Measurements from ENCODE around the gene IQGAP3.

Gene IQGAP3

GRCh38 chr1:156538711-156539440, 33.5 kb downstream of the IQGAP3 start:
- TF ChIP-seq CREB1 (IDR thresholded peaks at IDR 0.05; ENCODE audit: low read depth) (no peak), TEAD4 (IDR thresholded peaks at IDR 0.05) (no peak)

GRCh38 chr1:156537027-156537426, 35.3 kb downstream of the IQGAP3 start:
- no peak for TF ChIP-seq USF1 (IDR thresholded peaks at IDR 0.05)
- TF ChIP-seq EP300 (IDR thresholded peaks at IDR 0.05; ENCODE audit: borderline replicate concordance) = no peak
- no peak for TF ChIP-seq RAD21 (IDR thresholded peaks at IDR 0.05; ENCODE audit: low read depth)
- TF ChIP-seq CREB1 (IDR thresholded peaks at IDR 0.05; ENCODE audit: low read depth) = no peak
- no peak for TF ChIP-seq TAF1 (IDR thresholded peaks at IDR 0.05; ENCODE audit: low read depth)
- TF ChIP-seq YY1 (IDR thresholded peaks at IDR 0.05; ENCODE audit: low read depth) = no peak
- no peak for TF ChIP-seq TCF12 (IDR thresholded peaks at IDR 0.05; ENCODE audit: low read depth)
- TF ChIP-seq FOXM1 (IDR thresholded peaks at IDR 0.05; ENCODE audit: borderline replicate concordance, low read depth) = no peak

GRCh38 chr1:156534424-156535060, 37.8 kb downstream of the IQGAP3 start:
- TF ChIP-seq YY1 (IDR thresholded peaks at IDR 0.05; ENCODE audit: low read depth) (no peak), MAX (IDR thresholded peaks at IDR 0.05) (no peak), ZBTB7A (IDR thresholded peaks at IDR 0.05; ENCODE audit: low read depth) (no peak), EGR1 (IDR thresholded peaks at IDR 0.05) (no peak), NFIC (IDR thresholded peaks at IDR 0.05) (no peak), CEBPB (IDR thresholded peaks at IDR 0.05) (no peak), TAF1 (IDR thresholded peaks at IDR 0.05; ENCODE audit: low read depth) (no peak), FOXM1 (IDR thresholded peaks at IDR 0.05; ENCODE audit: borderline replicate concordance, low read depth) (no peak), RAD21 (IDR thresholded peaks at IDR 0.05; ENCODE audit: low read depth) (no peak), EP300 (IDR thresholded peaks at IDR 0.05; ENCODE audit: borderline replicate concordance) (no peak), TCF12 (IDR thresholded peaks at IDR 0.05; ENCODE audit: low read depth) (no peak)

- no peak for TF ChIP-seq TEAD4 (IDR thresholded peaks at IDR 0.05)
These were observed 38.7 kb downstream of the IQGAP3 start for GRCh38 chr1:156533568-156534220.

- no peak for TF ChIP-seq NFIC (IDR thresholded peaks at IDR 0.05)
- TF ChIP-seq EGR1 (IDR thresholded peaks at IDR 0.05) = no peak
- TF ChIP-seq TEAD4 (IDR thresholded peaks at IDR 0.05) = no peak
These were observed 40.0 kb downstream of the IQGAP3 start for GRCh38 chr1:156532374-156532773.

- no peak for TF ChIP-seq TEAD4 (IDR thresholded peaks at IDR 0.05)
- no peak for TF ChIP-seq CREB1 (IDR thresholded peaks at IDR 0.05; ENCODE audit: low read depth)
- no peak for TF ChIP-seq NFIC (IDR thresholded peaks at IDR 0.05)
- no peak for TF ChIP-seq REST (IDR thresholded peaks at IDR 0.05; ENCODE audit: low read depth)
- no peak for TF ChIP-seq ZBTB7A (IDR thresholded peaks at IDR 0.05; ENCODE audit: low read depth)
- TF ChIP-seq YY1 (IDR thresholded peaks at IDR 0.05; ENCODE audit: low read depth) = no peak
- no peak for TF ChIP-seq FOXM1 (IDR thresholded peaks at IDR 0.05; ENCODE audit: borderline replicate concordance, low read depth)
- TF ChIP-seq EGR1 (IDR thresholded peaks at IDR 0.05) = no peak
- TF ChIP-seq RAD21 (IDR thresholded peaks at IDR 0.05; ENCODE audit: low read depth) = no peak
- TF ChIP-seq MAX (IDR thresholded peaks at IDR 0.05) = no peak
- no peak for TF ChIP-seq USF1 (IDR thresholded peaks at IDR 0.05)
- TF ChIP-seq EP300 (IDR thresholded peaks at IDR 0.05; ENCODE audit: borderline replicate concordance) = no peak
- no peak for TF ChIP-seq CEBPB (IDR thresholded peaks at IDR 0.05)
- no peak for TF ChIP-seq TAF1 (IDR thresholded peaks at IDR 0.05; ENCODE audit: low read depth)
- TF ChIP-seq TCF12 (IDR thresholded peaks at IDR 0.05; ENCODE audit: low read depth) = no peak
These were observed 42.4 kb downstream of the IQGAP3 start for GRCh38 chr1:156530006-156530405.

GRCh38 chr1:156528875-156529425, 43.4 kb downstream of the IQGAP3 start:
- TF ChIP-seq EP300 (IDR thresholded peaks at IDR 0.05; ENCODE audit: borderline replicate concordance) = no peak
- no peak for TF ChIP-seq TEAD4 (IDR thresholded peaks at IDR 0.05)
- no peak for TF ChIP-seq RAD21 (IDR thresholded peaks at IDR 0.05; ENCODE audit: low read depth)
- TF ChIP-seq NFIC (IDR thresholded peaks at IDR 0.05) = no peak
- no peak for TF ChIP-seq FOXM1 (IDR thresholded peaks at IDR 0.05; ENCODE audit: borderline replicate concordance, low read depth)
- no peak for TF ChIP-seq EGR1 (IDR thresholded peaks at IDR 0.05)
- no peak for TF ChIP-seq ZBTB7A (IDR thresholded peaks at IDR 0.05; ENCODE audit: low read depth)
- TF ChIP-seq REST (IDR thresholded peaks at IDR 0.05; ENCODE audit: low read depth) = no peak
- TF ChIP-seq USF1 (IDR thresholded peaks at IDR 0.05) = no peak
- TF ChIP-seq TAF1 (IDR thresholded peaks at IDR 0.05; ENCODE audit: low read depth) = no peak
- no peak for TF ChIP-seq CEBPB (IDR thresholded peaks at IDR 0.05)
- TF ChIP-seq TCF12 (IDR thresholded peaks at IDR 0.05; ENCODE audit: low read depth) = no peak
- TF ChIP-seq MAX (IDR thresholded peaks at IDR 0.05) = no peak
- no peak for TF ChIP-seq CREB1 (IDR thresholded peaks at IDR 0.05; ENCODE audit: low read depth)
- TF ChIP-seq YY1 (IDR thresholded peaks at IDR 0.05; ENCODE audit: low read depth) = no peak

Measured in Ishikawa (cell line).